Prostate gland (tissue), 2 donors: ENCODE results near the gene FAIM2.

Experiments used
- POLR2A ChIP-seq: fragments of 450-650 bp; IDR thresholded peaks from one replicate; pipeline ENCODE4 v1.6.1; 2016; ENCODE audit warnings: antibody characterized with exemption, mild to moderate bottlenecking
- POLR2AphosphoS5 ChIP-seq: sonication (generic); formaldehyde crosslinking; IDR thresholded peaks from one replicate; pipeline ENCODE4 v1.6.1; 2017; ENCODE audit warnings: antibody characterized with exemption
- TF ChIP-seq, protein P1 (sequence below), 4 experiments: fragments of 200-600 bp in 2 of 4; fragments of 450-650 bp in 2 of 4; sonication (generic) in 2 of 4; IDR thresholded peaks; 1 replicate in 3 of 4; 2 replicates in 1 of 4; pipeline ENCODE4 v1.5.1; 2016 to 2019; ENCODE audit warnings: antibody characterized with exemption in 4 of 4, mild to moderate bottlenecking in 2 of 4, moderate library complexity in 2 of 4

- TF ChIP-seq, protein P1, sequence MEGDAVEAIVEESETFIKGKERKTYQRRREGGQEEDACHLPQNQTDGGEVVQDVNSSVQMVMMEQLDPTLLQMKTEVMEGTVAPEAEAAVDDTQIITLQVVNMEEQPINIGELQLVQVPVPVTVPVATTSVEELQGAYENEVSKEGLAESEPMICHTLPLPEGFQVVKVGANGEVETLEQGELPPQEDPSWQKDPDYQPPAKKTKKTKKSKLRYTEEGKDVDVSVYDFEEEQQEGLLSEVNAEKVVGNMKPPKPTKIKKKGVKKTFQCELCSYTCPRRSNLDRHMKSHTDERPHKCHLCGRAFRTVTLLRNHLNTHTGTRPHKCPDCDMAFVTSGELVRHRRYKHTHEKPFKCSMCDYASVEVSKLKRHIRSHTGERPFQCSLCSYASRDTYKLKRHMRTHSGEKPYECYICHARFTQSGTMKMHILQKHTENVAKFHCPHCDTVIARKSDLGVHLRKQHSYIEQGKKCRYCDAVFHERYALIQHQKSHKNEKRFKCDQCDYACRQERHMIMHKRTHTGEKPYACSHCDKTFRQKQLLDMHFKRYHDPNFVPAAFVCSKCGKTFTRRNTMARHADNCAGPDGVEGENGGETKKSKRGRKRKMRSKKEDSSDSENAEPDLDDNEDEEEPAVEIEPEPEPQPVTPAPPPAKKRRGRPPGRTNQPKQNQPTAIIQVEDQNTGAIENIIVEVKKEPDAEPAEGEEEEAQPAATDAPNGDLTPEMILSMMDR (IDR thresholded peaks at IDR 0.05) = no peak
- TF ChIP-seq POLR2A (no peak), POLR2AphosphoS5 (no peak)
Measured at GRCh38 chr12:49847161-49847560, 56.5 kb downstream of the FAIM2 start.
